Measurements from ENCODE around the gene CWF19L2. TPM values are rescaled to one million over a fixed set of nuclear protein-coding genes. Genes with fewer than 3 reads are reported as not detected.

The CWF19L2 gene
- total RNA-seq, 1 donor from 2014 or later: 9.0 TPM

DNA sequence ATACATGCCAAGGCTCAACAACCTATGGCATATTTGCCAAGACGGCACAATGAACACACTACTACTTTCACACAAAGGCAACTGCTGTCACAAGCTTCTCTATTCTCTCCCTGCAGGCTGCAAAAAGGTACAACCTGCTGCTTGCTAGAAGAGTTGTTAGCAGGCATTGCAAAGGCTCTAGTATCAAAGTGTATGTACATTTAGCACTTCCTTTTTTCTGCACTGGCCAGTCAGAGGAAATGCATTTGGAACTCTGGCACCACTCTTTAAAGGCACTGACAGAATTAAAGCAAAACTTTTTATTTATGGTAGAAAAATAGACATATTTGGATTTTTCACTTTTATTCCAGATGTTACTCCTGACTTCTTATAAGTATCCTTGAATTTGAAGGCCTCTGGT is 125.9 kb downstream of the CWF19L2 start:
- peaks cover 2% of the 10 kb centered on the region for H3K36me3 ChIP-seq (ENCODE audit: insufficient read depth, low read length)
- H3K4me3 Mint-ChIP-seq (ENCODE audit: unreplicated experiment): no peak overlapping the region
- no peaks in the 10 kb centered on the region for H3K9me3 Mint-ChIP-seq (ENCODE audit: unreplicated experiment)
- no peaks in the 10 kb centered on the region for H3K27me3 Mint-ChIP-seq (ENCODE audit: low read depth, unreplicated experiment)
- no peak overlapping the region for H3K27ac ChIP-seq (ENCODE audit: low read depth, low read length)
- no peaks in the 10 kb centered on the region for H3K36me3 Mint-ChIP-seq (ENCODE audit: low read depth, unreplicated experiment)
- H3K9ac ChIP-seq (ENCODE audit: low read length): no peak overlapping the region
- FAIRE-seq: no peak
- no peak for DNase-seq (ENCODE audit: low read depth)
- H2AFZ ChIP-seq (ENCODE audit: low read depth, low read length): no peak overlapping the region
- H3K4me1 Mint-ChIP-seq (ENCODE audit: low read depth, unreplicated experiment): no peaks in the 10 kb centered on the region
- H3K9me3 ChIP-seq (ENCODE audit: insufficient read depth, low read depth, low read length): no peaks in the 10 kb centered on the region
- no peaks in the 10 kb centered on the region for H3K4me1 ChIP-seq (ENCODE audit: insufficient read depth, low read length)
- H3K27ac Mint-ChIP-seq (ENCODE audit: unreplicated experiment): no peak overlapping the region
- no peaks in the 10 kb centered on the region for H3K27me3 ChIP-seq (ENCODE audit: insufficient read depth, low read length)
- H3K4me3 ChIP-seq (ENCODE audit: insufficient read depth, low read depth, low read length): no peak overlapping the region
- no peak overlapping the region for H3K4me2 ChIP-seq (ENCODE audit: low read length)
- H4K20me1 ChIP-seq (ENCODE audit: insufficient read depth, low read length): no peaks in the 10 kb centered on the region
- no peak for TF ChIP-seq EZH2 (IDR thresholded peaks at IDR 0.05; ENCODE audit: insufficient read depth, low read length)
- no peak for TF ChIP-seq CTCF (IDR thresholded peaks at IDR 0.05; ENCODE audit: insufficient read depth, low read depth, low read length)
- no peaks in the 10 kb centered on the region for H3K79me2 ChIP-seq (ENCODE audit: insufficient read depth, low read length)

- Mint-ChIP-seq H3K4me1 (ENCODE audit: low read depth, unreplicated experiment) (no peaks in the 10 kb centered on the region), H3K4me3 (ENCODE audit: unreplicated experiment) (no peak overlapping the region), H3K36me3 (ENCODE audit: low read depth, unreplicated experiment) (peaks cover 2% of the 10 kb centered on the region), H3K9me3 (ENCODE audit: unreplicated experiment) (no peaks in the 10 kb centered on the region), H3K27me3 (ENCODE audit: low read depth, unreplicated experiment) (no peaks in the 10 kb centered on the region), H3K27ac (ENCODE audit: unreplicated experiment) (no peak overlapping the region)
- no peaks in the 10 kb centered on the region for H3K4me1 ChIP-seq (ENCODE audit: insufficient read depth, low read length)
- no peak overlapping the region for H3K9ac ChIP-seq (ENCODE audit: low read length)
- FAIRE-seq (no peak), DNase-seq (ENCODE audit: low read depth) (no peak)
- H3K27ac ChIP-seq (ENCODE audit: low read depth, low read length): no peak overlapping the region
- H3K27me3 ChIP-seq (ENCODE audit: insufficient read depth, low read length): no peaks in the 10 kb centered on the region
- no peaks in the 10 kb centered on the region for H3K79me2 ChIP-seq (ENCODE audit: insufficient read depth, low read length)
- H3K9me3 ChIP-seq (ENCODE audit: insufficient read depth, low read depth, low read length): no peaks in the 10 kb centered on the region
- H3K4me3 ChIP-seq (ENCODE audit: insufficient read depth, low read depth, low read length): no peak overlapping the region
- no peak overlapping the region for H3K4me2 ChIP-seq (ENCODE audit: low read length)
- H4K20me1 ChIP-seq (ENCODE audit: insufficient read depth, low read length): no peaks in the 10 kb centered on the region
- H2AFZ ChIP-seq (ENCODE audit: low read depth, low read length): no peak overlapping the region
- TF ChIP-seq EZH2 (IDR thresholded peaks at IDR 0.05; ENCODE audit: insufficient read depth, low read length): no peak
- H3K36me3 ChIP-seq (ENCODE audit: insufficient read depth, low read length): peaks cover 2% of the 10 kb centered on the region
These were observed 128.5 kb downstream of the CWF19L2 start for GRCh38 chr11:107329164-107329563.

- no peaks in the 10 kb centered on the region for H3K36me3 ChIP-seq (ENCODE audit: insufficient read depth, low read length)
- Mint-ChIP-seq H3K27ac (ENCODE audit: unreplicated experiment) (no peak overlapping the region), H3K9me3 (ENCODE audit: unreplicated experiment) (peaks cover 6% of the 10 kb centered on the region), H3K36me3 (ENCODE audit: low read depth, unreplicated experiment) (peaks cover 9% of the 10 kb centered on the region), H3K4me3 (ENCODE audit: unreplicated experiment) (no peak overlapping the region), H3K4me1 (ENCODE audit: low read depth, unreplicated experiment) (no peaks in the 10 kb centered on the region), H3K27me3 (ENCODE audit: low read depth, unreplicated experiment) (no peaks in the 10 kb centered on the region)
- H3K4me2 ChIP-seq (ENCODE audit: low read length): no peak overlapping the region
- H3K9ac ChIP-seq (ENCODE audit: low read length): no peak overlapping the region
- no peaks in the 10 kb centered on the region for H3K27me3 ChIP-seq (ENCODE audit: insufficient read depth, low read length)
- H2AFZ ChIP-seq (ENCODE audit: low read depth, low read length): no peak overlapping the region
- no peak overlapping the region for H3K27ac ChIP-seq (ENCODE audit: low read depth, low read length)
- TF ChIP-seq EZH2 (IDR thresholded peaks at IDR 0.05; ENCODE audit: insufficient read depth, low read length) (no peak), CTCF (IDR thresholded peaks at IDR 0.05; ENCODE audit: insufficient read depth, low read depth, low read length) (no peak)
- DNase-seq (ENCODE audit: low read depth) (no peak), FAIRE-seq (no peak)
- no peaks in the 10 kb centered on the region for H3K79me2 ChIP-seq (ENCODE audit: insufficient read depth, low read length)
- H3K4me3 ChIP-seq (ENCODE audit: insufficient read depth, low read depth, low read length): no peak overlapping the region
- no peaks in the 10 kb centered on the region for H3K9me3 ChIP-seq (ENCODE audit: insufficient read depth, low read depth, low read length)
- H3K4me1 ChIP-seq (ENCODE audit: insufficient read depth, low read length): no peaks in the 10 kb centered on the region
- H4K20me1 ChIP-seq (ENCODE audit: insufficient read depth, low read length): no peaks in the 10 kb centered on the region
These were observed 141.2 kb downstream of the CWF19L2 start for GRCh38 chr11:107316426-107316825.

All from astrocyte (in vitro differentiated cells and primary cell).